Prostate gland (tissue), 2 donors: ENCODE data around the gene VSIR.

Source experiments
- POLR2A ChIP-seq: fragments of 450-650 bp; IDR thresholded peaks from one replicate; pipeline ENCODE4 v1.6.1; 2016; ENCODE audit warnings: antibody characterized with exemption, mild to moderate bottlenecking
- POLR2AphosphoS5 ChIP-seq: sonication (generic); formaldehyde crosslinking; IDR thresholded peaks from one replicate; pipeline ENCODE4 v1.6.1; 2017; ENCODE audit warnings: antibody characterized with exemption
- TF ChIP-seq, protein P1 (sequence below), 4 experiments: fragments of 200-600 bp in 2 of 4; fragments of 450-650 bp in 2 of 4; sonication (generic) in 2 of 4; IDR thresholded peaks; 1 replicate in 3 of 4; 2 replicates in 1 of 4; pipeline ENCODE4 v1.5.1; 2016 to 2019; ENCODE audit warnings: antibody characterized with exemption in 4 of 4, mild to moderate bottlenecking in 2 of 4, moderate library complexity in 2 of 4

DNA sequence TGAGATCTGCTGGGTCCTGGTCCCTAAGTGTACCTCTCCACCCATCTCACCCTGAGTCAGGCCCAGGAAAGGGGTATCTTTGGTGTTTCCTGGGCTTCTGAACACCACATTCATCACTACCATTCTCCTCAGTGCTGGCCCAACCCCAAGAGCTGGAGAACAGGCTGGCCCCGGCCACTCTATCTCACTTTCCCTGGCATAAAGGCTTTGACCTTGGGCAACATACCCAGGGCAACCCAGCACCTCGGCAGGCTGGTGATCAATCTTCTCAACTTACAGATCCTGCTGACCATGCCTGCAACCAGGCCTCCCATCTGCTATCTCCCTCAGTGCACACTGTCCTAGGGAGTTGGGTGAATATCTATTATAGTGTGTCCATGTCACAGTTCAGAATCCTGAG is 2.1 kb downstream of the VSIR start:
- TF ChIP-seq, protein P1, sequence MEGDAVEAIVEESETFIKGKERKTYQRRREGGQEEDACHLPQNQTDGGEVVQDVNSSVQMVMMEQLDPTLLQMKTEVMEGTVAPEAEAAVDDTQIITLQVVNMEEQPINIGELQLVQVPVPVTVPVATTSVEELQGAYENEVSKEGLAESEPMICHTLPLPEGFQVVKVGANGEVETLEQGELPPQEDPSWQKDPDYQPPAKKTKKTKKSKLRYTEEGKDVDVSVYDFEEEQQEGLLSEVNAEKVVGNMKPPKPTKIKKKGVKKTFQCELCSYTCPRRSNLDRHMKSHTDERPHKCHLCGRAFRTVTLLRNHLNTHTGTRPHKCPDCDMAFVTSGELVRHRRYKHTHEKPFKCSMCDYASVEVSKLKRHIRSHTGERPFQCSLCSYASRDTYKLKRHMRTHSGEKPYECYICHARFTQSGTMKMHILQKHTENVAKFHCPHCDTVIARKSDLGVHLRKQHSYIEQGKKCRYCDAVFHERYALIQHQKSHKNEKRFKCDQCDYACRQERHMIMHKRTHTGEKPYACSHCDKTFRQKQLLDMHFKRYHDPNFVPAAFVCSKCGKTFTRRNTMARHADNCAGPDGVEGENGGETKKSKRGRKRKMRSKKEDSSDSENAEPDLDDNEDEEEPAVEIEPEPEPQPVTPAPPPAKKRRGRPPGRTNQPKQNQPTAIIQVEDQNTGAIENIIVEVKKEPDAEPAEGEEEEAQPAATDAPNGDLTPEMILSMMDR (IDR thresholded peaks at IDR 0.05): no peak
- no peak for TF ChIP-seq POLR2AphosphoS5
- TF ChIP-seq POLR2A: no peak
